ENCODE results near the gene ASPM.

The ASPM gene

DNA sequence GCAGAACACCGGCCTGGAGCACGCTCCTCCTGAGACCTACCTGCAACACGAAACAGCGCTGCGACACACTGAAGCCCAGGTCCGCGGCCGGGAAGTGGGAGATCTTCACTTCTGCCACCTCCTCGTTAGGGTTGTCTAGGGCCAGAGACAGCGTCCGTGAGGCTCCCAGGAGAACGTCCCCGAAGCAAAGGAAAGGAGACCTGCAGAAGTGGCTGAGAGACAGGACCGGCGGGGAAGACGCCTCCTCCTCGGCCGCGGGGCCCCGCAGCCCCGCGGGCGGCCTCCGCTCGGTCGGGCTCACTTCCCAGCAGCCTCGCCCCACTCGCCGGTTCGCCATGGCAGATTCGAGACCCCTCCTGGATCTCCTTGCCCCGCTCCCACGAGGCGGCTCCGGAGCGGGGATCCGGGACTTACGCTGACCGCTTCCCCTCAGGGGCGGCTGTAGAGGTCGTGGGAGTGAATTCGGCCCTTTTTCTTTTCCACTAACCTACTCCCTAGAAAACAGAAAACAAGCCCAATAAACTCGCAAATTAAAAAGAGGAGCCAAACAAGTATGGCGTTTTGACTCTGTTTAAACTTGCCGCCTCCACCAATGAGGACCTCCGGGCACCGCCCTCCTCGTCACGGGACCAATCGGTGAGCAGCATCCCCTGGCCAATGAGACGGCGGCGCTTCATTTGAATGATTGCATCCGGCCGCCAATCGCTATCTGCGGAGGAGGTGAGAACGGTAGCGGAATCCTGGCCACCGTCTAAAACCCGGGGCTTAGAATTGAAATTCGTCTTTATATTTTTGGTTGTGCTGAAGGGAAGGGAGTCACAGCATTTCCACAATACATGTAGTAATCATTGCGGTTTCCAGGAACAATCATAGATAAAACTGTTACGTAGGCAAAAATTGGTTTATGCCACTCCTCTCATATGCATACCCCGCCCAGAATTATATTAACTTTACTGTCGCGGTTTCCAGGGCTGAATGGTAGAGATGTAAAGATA lies at the start of gene ASPM:
Gene ASPM (minus strand): TSS at position 569 of the 995 bp plus-strand sequence. CDS start 232 bp downstream, at position 337.
- DNase-seq (ENCODE audit: low spot score): peak; percentile 89

GRCh38 chr1:197195100-197195499 lies 48.6 kb upstream of the ASPM start:
- no peak for DNase-seq (ENCODE audit: low spot score)

DNA sequence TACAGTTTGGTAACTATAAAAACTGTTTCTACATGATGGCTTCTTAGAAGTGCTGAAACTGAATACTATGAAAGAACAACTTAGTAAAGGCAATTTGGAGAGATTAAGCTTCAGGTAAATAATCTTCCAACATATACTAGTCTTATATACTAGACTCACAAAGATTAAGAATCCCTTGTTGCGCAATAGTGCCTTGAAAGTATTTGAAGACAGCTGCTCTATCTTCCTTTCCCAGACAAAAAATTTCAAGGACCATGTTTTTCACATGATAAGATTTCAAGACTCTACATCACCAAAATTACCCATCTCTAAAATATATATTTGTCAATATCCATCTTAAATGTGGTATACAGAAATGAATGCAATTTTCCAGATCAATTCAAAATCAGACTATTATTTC lies 37.7 kb upstream of the ASPM start:
- DNase-seq (ENCODE audit: low spot score): no peak

GRCh38 chr1:197183195-197183748 lies 36.8 kb upstream of the ASPM start:
- no peak for DNase-seq (ENCODE audit: low spot score)

- DNase-seq (ENCODE audit: low spot score): no peak
These were observed 36.2 kb upstream of the ASPM start for GRCh38 chr1:197182716-197183115.

DNA sequence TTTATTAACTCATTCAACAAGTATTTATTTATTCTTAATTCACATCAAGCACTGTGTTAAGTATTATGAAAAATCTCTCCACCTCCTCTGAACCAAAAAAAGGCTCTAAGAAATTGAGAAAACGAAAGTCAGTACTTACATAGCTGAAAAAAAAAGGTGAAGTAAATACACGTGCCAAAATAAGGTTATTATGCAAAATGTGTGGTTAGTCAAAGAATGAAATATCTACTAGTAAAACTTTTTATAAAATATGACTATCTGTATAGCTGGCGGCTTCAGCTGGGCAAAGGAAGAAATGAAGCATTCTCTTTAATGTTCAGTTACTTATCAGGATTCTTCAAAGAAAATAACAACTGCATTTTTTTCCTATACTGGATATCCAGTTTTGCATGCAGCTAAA lies 35.5 kb upstream of the ASPM start:
- no peak for DNase-seq (ENCODE audit: low spot score)

DNA sequence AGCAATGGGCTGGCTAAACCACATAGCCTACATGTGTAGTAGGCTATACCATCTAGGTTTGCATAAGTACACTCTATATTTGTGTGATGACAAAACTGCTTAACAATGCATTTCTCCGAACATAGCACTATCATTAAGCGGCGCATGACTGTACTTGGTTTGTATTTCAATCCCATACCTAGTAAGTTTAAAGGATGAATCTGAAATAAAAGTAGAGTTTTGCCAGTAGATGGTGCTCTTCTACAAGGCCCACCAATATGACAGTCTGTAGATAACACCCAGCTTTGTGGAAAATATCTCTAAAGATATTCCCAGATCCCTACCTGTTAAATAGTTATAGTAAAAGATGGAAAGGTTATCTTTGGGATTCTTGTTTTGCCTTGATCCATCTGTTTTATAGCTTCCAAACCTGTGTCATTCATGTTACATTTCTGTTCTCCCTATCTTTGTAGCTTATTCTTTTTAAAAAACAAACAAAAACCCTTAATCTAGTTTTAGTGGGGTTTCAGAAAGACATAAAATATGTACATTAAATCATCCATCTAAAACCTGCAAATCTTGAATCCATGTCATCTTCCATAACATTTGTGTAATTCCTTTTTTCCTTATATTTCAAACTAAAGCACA lies 33.9 kb upstream of the ASPM start:
- peak; percentile 32 for DNase-seq (ENCODE audit: low spot score)

DNA sequence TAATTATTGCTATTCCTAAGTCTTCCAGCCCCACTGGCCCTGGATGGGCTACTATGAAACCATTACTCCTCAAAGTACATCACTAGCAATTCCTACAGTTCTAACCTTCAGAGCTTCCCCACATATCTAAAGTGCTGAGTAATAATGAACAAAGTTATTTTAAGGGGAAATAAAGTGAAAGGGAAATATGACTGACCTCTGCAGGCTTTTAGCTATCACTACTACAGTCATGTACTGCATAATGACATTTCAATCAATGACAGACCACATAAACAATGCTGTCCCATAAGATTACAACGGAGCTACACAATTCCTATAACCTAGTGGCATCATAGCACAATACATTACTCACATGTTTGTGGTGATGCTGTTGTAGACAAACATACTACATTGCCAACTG lies 32.5 kb upstream of the ASPM start:
- DNase-seq (ENCODE audit: low spot score): no peak

DNA sequence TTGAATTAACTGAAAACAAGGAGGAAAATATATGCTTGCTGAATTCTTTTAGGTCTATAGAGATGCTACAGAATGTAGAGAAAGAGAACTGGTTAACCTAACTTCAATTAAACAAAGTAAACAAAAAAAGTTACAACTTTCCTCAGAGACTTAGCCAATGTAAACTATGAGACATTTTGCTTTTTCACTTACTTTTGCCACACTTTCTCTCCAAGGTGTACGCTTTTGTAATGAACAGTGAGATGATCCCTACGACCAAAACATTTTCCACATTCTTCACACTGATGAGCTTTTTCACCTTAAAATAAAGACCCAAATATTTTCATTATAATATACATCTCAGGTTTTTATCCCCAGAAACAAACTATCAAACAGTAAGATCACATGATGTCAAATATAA lies 28.3 kb upstream of the ASPM start:
- DNase-seq (ENCODE audit: low spot score): no peak

GRCh38 chr1:197173571-197174507 lies 27.4 kb upstream of the ASPM start:
- DNase-seq (ENCODE audit: low spot score): no peak

DNA sequence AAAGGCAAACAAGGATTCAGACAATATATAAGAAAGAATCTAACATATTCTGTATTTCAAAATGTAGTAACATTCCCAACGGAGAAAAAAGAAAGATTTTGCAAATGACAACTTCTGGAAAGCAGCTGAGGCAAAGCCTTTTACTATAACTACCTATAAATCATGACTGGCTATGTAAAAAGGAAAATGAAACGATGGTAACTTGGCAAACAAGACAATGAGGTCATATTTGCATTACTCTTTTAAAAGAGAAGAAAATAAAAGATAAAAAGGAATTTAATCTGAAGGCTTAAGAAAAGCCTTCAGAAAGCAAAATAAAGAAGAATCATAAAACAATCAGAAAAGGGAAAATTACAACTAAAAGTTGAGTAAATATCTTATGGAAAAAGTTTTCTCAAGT lies 25.1 kb upstream of the ASPM start:
- DNase-seq (ENCODE audit: low spot score): no peak

DNA sequence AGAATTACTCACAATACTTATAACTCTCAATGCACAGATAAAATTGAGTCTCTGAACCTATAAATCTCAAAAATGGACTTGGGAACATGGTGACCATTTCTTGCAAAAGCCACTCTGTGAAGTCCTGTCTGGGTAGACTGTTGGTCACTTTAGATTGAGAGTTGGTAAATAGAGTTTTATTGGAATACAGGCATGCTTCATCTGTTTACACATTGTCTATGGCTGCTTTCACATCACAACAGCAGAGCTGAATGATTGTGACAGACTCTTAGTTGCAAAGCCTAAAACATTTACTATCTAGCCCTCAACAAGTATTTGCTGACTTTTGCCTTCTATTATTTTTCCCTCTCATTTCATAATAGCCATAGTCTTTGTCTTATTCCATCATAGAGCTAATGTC lies 24.1 kb upstream of the ASPM start:
- no peak for DNase-seq (ENCODE audit: low spot score)

- no peak for DNase-seq (ENCODE audit: low spot score)
These were observed 13.0 kb upstream of the ASPM start for GRCh38 chr1:197159461-197159860.

GRCh38 chr1:197156692-197157091 lies 10.2 kb upstream of the ASPM start:
- no peak for DNase-seq (ENCODE audit: low spot score)

DNA sequence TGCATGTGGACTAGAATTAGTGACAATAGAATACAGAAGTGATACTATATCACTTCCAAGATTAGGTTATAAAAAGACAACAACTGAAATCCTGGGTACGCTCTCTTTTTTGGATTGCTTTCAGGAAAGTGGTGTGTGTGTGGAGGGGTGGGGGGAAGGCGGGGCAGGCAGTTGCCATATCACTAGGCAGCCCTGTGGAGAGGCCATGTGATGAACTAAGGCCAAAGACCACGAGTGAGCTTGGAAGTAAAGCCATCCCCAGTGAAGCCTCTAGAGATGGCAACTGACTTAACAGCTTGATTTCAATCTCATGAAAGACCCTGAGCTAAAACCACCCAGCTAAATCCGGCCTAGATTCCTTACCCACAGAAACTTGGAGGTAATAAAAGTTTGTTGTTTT lies 6.2 kb upstream of the ASPM start:
- no peak for DNase-seq (ENCODE audit: low spot score)

- DNase-seq (ENCODE audit: low spot score): no peak
These were observed 4.7 kb upstream of the ASPM start for GRCh38 chr1:197151185-197151584.

GRCh38 chr1:197150336-197151005 lies 4.0 kb upstream of the ASPM start:
- DNase-seq (ENCODE audit: low spot score): no peak

DNA sequence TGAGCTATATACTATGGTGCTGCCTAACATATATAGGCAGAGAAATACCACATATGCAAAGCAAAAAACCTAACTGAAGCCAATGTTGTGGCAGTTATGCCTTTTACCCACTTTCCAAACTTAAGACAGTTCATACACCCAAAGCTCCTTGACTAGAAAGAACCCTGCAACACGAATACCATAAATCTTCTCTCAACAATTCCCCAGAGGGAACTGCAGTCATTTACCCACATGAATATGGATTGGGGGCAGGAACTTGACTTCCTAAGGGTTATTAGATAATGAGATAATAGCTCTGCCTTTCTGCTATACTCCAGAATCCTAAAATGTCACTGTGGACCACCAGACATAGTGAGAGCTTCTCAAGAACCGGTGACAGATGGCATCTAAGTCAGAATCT lies 2.9 kb upstream of the ASPM start:
- DNase-seq (ENCODE audit: low spot score): no peak

- no peak for DNase-seq (ENCODE audit: low spot score)
These were observed 934 bp downstream of the ASPM start for GRCh38 chr1:197145446-197146024.

DNA sequence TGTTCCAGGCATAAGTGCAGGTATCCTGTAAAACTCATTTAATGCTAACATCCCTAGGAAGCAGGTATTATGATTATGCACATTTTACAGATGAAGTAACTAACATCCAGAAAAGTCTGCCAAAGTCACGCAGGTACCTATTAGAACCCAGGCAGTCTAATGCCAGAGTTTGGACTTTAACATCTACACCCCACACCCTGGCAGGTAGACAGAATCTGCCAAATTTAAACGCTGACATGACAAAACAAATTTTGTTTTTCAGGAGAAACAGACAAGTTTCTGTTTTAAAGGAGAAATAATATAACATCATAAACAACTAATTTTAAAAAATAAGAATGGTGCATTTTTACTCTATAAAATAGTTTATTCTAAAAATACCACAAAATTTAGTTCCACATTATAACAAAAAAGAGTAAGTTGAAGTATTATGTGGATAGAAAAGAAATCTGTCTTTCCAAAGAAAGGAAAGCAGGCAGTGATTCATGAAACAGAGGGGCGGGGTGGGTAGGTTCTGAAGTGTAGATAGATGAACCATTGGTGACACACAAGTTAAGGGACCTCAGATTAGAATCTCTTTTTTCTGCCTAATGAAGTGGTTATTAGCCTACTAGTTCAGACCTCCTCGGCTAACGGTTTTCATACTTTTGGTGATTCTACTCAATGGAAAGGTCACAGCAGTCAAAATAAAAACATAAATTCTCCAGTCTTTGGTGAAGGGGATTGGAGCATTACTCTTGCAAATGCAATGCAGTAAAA lies 1.7 kb downstream of the ASPM start:
- no peak for DNase-seq (ENCODE audit: low spot score)

All from putamen (tissue), 1 donor.